OCI-LY1 (cell line): ENCODE measurements around the gene USP9Y.

ENCODE experiments used
- H2AFZ ChIP-seq: fragments of 200-600 bp; sonication (generic), shearing (Covaris generic); 2 replicates; pipeline ENCODE4 v1.6.0; 2014; ENCODE audit warnings: antibody characterized with exemption, mild to moderate bottlenecking, low read length
- H3F3A ChIP-seq: fragments of 200-600 bp; sonication (generic), shearing (Covaris generic); 2 replicates; pipeline ENCODE4 v1.6.0; 2014; ENCODE audit warnings: mild to moderate bottlenecking, antibody characterized with exemption, low read length, moderate library complexity; ENCODE audit not compliant: insufficient read depth
- H3K27ac ChIP-seq: fragments of 200-600 bp; sonication (generic); 2 replicates; pipeline ENCODE4 v1.5.1; 2014; ENCODE audit warnings: low read length, mixed run types, mild to moderate bottlenecking, low read depth; ENCODE audit not compliant: poor library complexity, severe bottlenecking
- H3K27me3 ChIP-seq: fragments of 200-600 bp; sonication (generic); 2 replicates; pipeline ENCODE4 v1.6.0; 2014; ENCODE audit warnings: antibody characterized with exemption, mild to moderate bottlenecking, low read length, moderate library complexity; ENCODE audit not compliant: insufficient read depth
- H3K36me3 ChIP-seq: fragments of 200-600 bp; sonication (generic); 2 replicates; pipeline ENCODE4 v1.6.1; 2014; ENCODE audit warnings: mild to moderate bottlenecking, antibody characterized with exemption, low read length, moderate library complexity, mixed read lengths; ENCODE audit not compliant: insufficient read depth
- H3K4me1 ChIP-seq: fragments of 200-600 bp; sonication (generic); 2 replicates; pipeline ENCODE4 v1.5.1; 2014; ENCODE audit warnings: mild to moderate bottlenecking, low read length, moderate library complexity; ENCODE audit not compliant: insufficient read depth, severe bottlenecking
- H3K4me2 ChIP-seq: fragments of 200-600 bp; sonication (generic), shearing (Covaris generic); 2 replicates; pipeline ENCODE4 v1.6.1; 2014; ENCODE audit warnings: low read length
- H3K4me3 ChIP-seq: fragments of 200-600 bp; sonication (generic); 2 replicates; pipeline ENCODE4 v1.5.1; 2014; ENCODE audit warnings: low read length, low read depth, mild to moderate bottlenecking, mixed read lengths; ENCODE audit not compliant: poor library complexity, severe bottlenecking
- H3K79me2 ChIP-seq: fragments of 200-600 bp; shearing (Covaris generic); 2 replicates; pipeline ENCODE4 v1.6.1; 2016; ENCODE audit warnings: mixed run types, low read length, mixed read lengths; ENCODE audit not compliant: insufficient read depth
- H3K9ac ChIP-seq: fragments of 200-600 bp; sonication (generic), shearing (Covaris generic); 2 replicates; pipeline ENCODE4 v1.6.1; 2014; ENCODE audit warnings: mild to moderate bottlenecking, low read length, mixed read lengths
- H3K9me2 ChIP-seq: fragments of 200-600 bp; sonication (generic), shearing (Covaris generic); 2 replicates; pipeline ENCODE4 v1.6.1; 2014; ENCODE audit warnings: low read depth, mild to moderate bottlenecking, low read length, mixed read lengths
- H3K9me3 ChIP-seq: fragments of 200-600 bp; shearing (Covaris generic); 2 replicates; pipeline ENCODE4 v1.6.1; 2014; ENCODE audit warnings: low read length, mixed read lengths
- H4K20me1 ChIP-seq: fragments of 200-600 bp; sonication (generic), shearing (Covaris generic); 2 replicates; pipeline ENCODE4 v1.6.0; 2016; ENCODE audit warnings: mild to moderate bottlenecking, low read length; ENCODE audit not compliant: insufficient read depth
- EZH2 ChIP-seq: fragments of 200-600 bp; sonication (generic), shearing (Covaris generic); IDR thresholded peaks from 2 replicates; pipeline ENCODE4 v1.8.0; 2017; ENCODE audit warnings: borderline replicate concordance, mixed run types, mild to moderate bottlenecking, antibody characterized with exemption, low read length, moderate library complexity, mixed read lengths
- TF ChIP-seq, protein P1 (sequence below): fragments of 200-600 bp; sonication (generic), shearing (Covaris generic); IDR thresholded peaks from 2 replicates; pipeline ENCODE4 v1.5.1; 2017; ENCODE audit warnings: mild to moderate bottlenecking, antibody characterized with exemption, low read length, moderate library complexity, mixed read lengths

USP9Y gene

GRCh38 chrY:12742725-12743124 lies 41.7 kb downstream of the USP9Y start:
- no peak overlapping the region for H3K4me2 ChIP-seq
- no peaks in the 10 kb centered on the region for H3K9me2 ChIP-seq
- H3K79me2 ChIP-seq, result no peaks in the 10 kb centered on the region
- no peaks in the 10 kb centered on the region for H4K20me1 ChIP-seq
- H3K4me3 ChIP-seq, result no peak overlapping the region
- TF ChIP-seq, protein P1, sequence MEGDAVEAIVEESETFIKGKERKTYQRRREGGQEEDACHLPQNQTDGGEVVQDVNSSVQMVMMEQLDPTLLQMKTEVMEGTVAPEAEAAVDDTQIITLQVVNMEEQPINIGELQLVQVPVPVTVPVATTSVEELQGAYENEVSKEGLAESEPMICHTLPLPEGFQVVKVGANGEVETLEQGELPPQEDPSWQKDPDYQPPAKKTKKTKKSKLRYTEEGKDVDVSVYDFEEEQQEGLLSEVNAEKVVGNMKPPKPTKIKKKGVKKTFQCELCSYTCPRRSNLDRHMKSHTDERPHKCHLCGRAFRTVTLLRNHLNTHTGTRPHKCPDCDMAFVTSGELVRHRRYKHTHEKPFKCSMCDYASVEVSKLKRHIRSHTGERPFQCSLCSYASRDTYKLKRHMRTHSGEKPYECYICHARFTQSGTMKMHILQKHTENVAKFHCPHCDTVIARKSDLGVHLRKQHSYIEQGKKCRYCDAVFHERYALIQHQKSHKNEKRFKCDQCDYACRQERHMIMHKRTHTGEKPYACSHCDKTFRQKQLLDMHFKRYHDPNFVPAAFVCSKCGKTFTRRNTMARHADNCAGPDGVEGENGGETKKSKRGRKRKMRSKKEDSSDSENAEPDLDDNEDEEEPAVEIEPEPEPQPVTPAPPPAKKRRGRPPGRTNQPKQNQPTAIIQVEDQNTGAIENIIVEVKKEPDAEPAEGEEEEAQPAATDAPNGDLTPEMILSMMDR, result no peak
- no peak for TF ChIP-seq EZH2
- H3K27me3 ChIP-seq, result no peaks in the 10 kb centered on the region
- H3K9me3 ChIP-seq, result no peaks in the 10 kb centered on the region
- H2AFZ ChIP-seq, result no peak overlapping the region
- H3K27ac ChIP-seq, result no peak overlapping the region
- H3F3A ChIP-seq, result no peaks in the 10 kb centered on the region
- H3K4me1 ChIP-seq, result no peaks in the 10 kb centered on the region
- peaks cover 30% of the 10 kb centered on the region for H3K36me3 ChIP-seq
- H3K9ac ChIP-seq, result no peak overlapping the region

- Histone ChIP-seq H3K36me3 (peaks cover 30% of the 10 kb centered on the region), H3K4me2 (no peak overlapping the region), H3K9me3 (no peaks in the 10 kb centered on the region), H2AFZ (no peak overlapping the region), H3K4me3 (no peak overlapping the region), H4K20me1 (no peaks in the 10 kb centered on the region), H3K9ac (no peak overlapping the region), H3K27me3 (no peaks in the 10 kb centered on the region), H3F3A (no peaks in the 10 kb centered on the region), H3K27ac (no peak overlapping the region), H3K79me2 (no peaks in the 10 kb centered on the region), H3K9me2 (no peaks in the 10 kb centered on the region), H3K4me1 (no peaks in the 10 kb centered on the region)
- TF ChIP-seq, protein P1, result no peak
- no peak for TF ChIP-seq EZH2
Observed at GRCh38 chrY:12744091-12744490, 43.1 kb downstream of the USP9Y start.

DNA sequence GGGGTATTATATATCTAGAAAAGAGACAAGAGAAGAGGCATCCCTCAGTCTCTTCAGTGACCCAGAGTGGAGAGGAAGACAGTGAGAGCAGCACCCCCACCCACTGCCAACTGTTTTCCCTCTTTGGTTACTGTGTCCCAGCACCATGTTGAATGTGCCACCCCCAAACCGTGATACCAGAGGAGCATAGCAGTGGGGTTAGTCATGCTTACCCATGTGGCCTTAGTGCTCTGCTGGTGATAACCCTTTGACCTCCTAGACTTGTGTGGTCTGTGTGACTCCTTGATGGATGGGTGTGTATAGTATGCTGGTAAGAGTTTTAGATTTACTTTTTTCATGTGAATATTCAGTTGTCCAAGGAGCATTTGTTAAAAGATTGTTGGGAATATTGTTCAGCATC lies 48.3 kb downstream of the USP9Y start:
- H3K27me3 ChIP-seq, result no peaks in the 10 kb centered on the region
- H3K9ac ChIP-seq, result no peak overlapping the region
- H3K79me2 ChIP-seq, result no peaks in the 10 kb centered on the region
- no peaks in the 10 kb centered on the region for H4K20me1 ChIP-seq
- H3K36me3 ChIP-seq, result peaks cover 5% of the 10 kb centered on the region
- H3K9me3 ChIP-seq, result no peaks in the 10 kb centered on the region
- no peak overlapping the region for H2AFZ ChIP-seq
- no peak overlapping the region for H3K4me3 ChIP-seq
- H3K9me2 ChIP-seq, result no peaks in the 10 kb centered on the region
- no peaks in the 10 kb centered on the region for H3K4me1 ChIP-seq
- H3F3A ChIP-seq, result no peaks in the 10 kb centered on the region
- TF ChIP-seq, protein P1, result no peak
- TF ChIP-seq EZH2, result no peak
- H3K27ac ChIP-seq, result no peak overlapping the region
- no peak overlapping the region for H3K4me2 ChIP-seq
